ENCODE data around the gene C10orf90.

- TF ChIP-seq POLR2AphosphoS5 (IDR thresholded peaks at IDR 0.05; ENCODE audit: borderline replicate concordance, low read depth, low read length), result no peak
- no peak for TF ChIP-seq EZH2 (IDR thresholded peaks at IDR 0.05)
- TF ChIP-seq FOXP2 (optimal IDR thresholded peaks at IDR 0.05; ENCODE audit: control extremely low read depth, extremely low read length, insufficient read depth), result no peak
These were observed 4.4 kb upstream of the C10orf90 start for GRCh38 chr10:126674741-126675515.
